GM12878 (cell line): ENCODE data around the gene SLC23A2.
"Not testable (repeated sequence)": the region's sequence is repeated elsewhere in the genome, so short reads cannot be mapped to it uniquely, and the experiment has no call there.

Source experiments
- BCL3 ChIP-seq: IDR thresholded peaks from 2 replicates; pipeline ENCODE4 v1.6.1; 2011; ENCODE audit warnings: borderline replicate concordance, low read depth, mild to moderate bottlenecking, moderate library complexity, low read length; ENCODE audit not compliant: insufficient read depth, poor library complexity, severe bottlenecking
- ELK1 ChIP-seq: IDR thresholded peaks from 2 replicates; pipeline ENCODE4 v1.6.1; 2012; ENCODE audit warnings: low read depth, low read length, improper control_type of control experiment
- EZH2 ChIP-seq: IDR thresholded peaks from 2 replicates; pipeline ENCODE4 v1.6.1; 2012; ENCODE audit warnings: low read depth, mild to moderate bottlenecking, control low read depth, inconsistent platforms, low read length, borderline replicate concordance; ENCODE audit not compliant: control insufficient read depth
- HCFC1 ChIP-seq: fragments of 150-350 bp; IDR thresholded peaks from 2 replicates; pipeline ENCODE4 v1.6.1; 2014; ENCODE audit warnings: low read length
- MTA3 ChIP-seq: IDR thresholded peaks from 2 replicates; pipeline ENCODE4 v1.6.1; 2012; ENCODE audit warnings: low read length, inconsistent platforms, borderline replicate concordance
- POLR2AphosphoS5 ChIP-seq: IDR thresholded peaks from 2 replicates; pipeline ENCODE4 v1.6.1; 2011; ENCODE audit warnings: mild to moderate bottlenecking, low read length, inconsistent platforms
- SP1 ChIP-seq: IDR thresholded peaks from one replicate; pipeline ENCODE4 v1.6.1; 2011; ENCODE audit warnings: low read depth, low read length
- YY1 ChIP-seq: IDR thresholded peaks from 2 replicates; pipeline ENCODE4 v1.6.1; 2011; ENCODE audit warnings: low read depth, mild to moderate bottlenecking, low read length
- ZZZ3 ChIP-seq: IDR thresholded peaks from 2 replicates; pipeline ENCODE4 v1.6.1; 2011; ENCODE audit warnings: low read depth; ENCODE audit not compliant: control insufficient read depth, insufficient read length
- TF ChIP-seq, protein P1 (sequence below): IDR thresholded peaks from 2 replicates; pipeline ENCODE4 v1.6.1; 2012; ENCODE audit warnings: low read length, inconsistent platforms
- TF ChIP-seq, protein P2 (sequence below), 3 experiments: IDR thresholded peaks in 2 of 3; conservative IDR thresholded peaks in 1 of 3; 2 replicates each; pipeline ENCODE4 v1.5.1; 2011; ENCODE audit warnings: low read depth in 3 of 3, low read length in 3 of 3, mild to moderate bottlenecking in 3 of 3, control low read depth in 2 of 3, moderate library complexity in 2 of 3, inconsistent platforms in 1 of 3, mixed read lengths in 1 of 3; ENCODE audit not compliant: control insufficient read depth in 2 of 3, insufficient read depth in 1 of 3; ENCODE audit errors: extremely low read depth in 1 of 3

GRCh38 chr20:5031701-5032100 is 30.4 kb upstream of the SLC23A2 start:
- not testable (repeated sequence) for TF ChIP-seq EZH2, HCFC1, POLR2AphosphoS5, YY1, BCL3, ZZZ3, ELK1, MTA3, SP1
- TF ChIP-seq, protein P1, sequence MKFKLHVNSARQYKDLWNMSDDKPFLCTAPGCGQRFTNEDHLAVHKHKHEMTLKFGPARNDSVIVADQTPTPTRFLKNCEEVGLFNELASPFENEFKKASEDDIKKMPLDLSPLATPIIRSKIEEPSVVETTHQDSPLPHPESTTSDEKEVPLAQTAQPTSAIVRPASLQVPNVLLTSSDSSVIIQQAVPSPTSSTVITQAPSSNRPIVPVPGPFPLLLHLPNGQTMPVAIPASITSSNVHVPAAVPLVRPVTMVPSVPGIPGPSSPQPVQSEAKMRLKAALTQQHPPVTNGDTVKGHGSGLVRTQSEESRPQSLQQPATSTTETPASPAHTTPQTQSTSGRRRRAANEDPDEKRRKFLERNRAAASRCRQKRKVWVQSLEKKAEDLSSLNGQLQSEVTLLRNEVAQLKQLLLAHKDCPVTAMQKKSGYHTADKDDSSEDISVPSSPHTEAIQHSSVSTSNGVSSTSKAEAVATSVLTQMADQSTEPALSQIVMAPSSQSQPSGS = not testable (repeated sequence)
- TF ChIP-seq, protein P2, sequence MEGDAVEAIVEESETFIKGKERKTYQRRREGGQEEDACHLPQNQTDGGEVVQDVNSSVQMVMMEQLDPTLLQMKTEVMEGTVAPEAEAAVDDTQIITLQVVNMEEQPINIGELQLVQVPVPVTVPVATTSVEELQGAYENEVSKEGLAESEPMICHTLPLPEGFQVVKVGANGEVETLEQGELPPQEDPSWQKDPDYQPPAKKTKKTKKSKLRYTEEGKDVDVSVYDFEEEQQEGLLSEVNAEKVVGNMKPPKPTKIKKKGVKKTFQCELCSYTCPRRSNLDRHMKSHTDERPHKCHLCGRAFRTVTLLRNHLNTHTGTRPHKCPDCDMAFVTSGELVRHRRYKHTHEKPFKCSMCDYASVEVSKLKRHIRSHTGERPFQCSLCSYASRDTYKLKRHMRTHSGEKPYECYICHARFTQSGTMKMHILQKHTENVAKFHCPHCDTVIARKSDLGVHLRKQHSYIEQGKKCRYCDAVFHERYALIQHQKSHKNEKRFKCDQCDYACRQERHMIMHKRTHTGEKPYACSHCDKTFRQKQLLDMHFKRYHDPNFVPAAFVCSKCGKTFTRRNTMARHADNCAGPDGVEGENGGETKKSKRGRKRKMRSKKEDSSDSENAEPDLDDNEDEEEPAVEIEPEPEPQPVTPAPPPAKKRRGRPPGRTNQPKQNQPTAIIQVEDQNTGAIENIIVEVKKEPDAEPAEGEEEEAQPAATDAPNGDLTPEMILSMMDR (IDR thresholded peaks at IDR 0.05 in 2 of 3, conservative IDR thresholded peaks at IDR 0.05 in 1 of 3; ENCODE audit: control insufficient read depth in 2 of 3, extremely low read depth in 1 of 3, insufficient read depth in 1 of 3, low read depth in 3 of 3, low read length in 3 of 3) = not testable (repeated sequence)
